Ascending aorta (tissue), 2 donors: ENCODE measurements around the gene FLT4. TPM values are rescaled to one million over a fixed set of nuclear protein-coding genes. Genes with fewer than 3 reads are reported as not detected.

Experiments used
- DNase-seq, 2 donors: peaks; one replicate each; pipeline ENCODE4 v3.0.0-alpha.2; 2019; ENCODE audit warnings: low spot score in 2 of 2
- H3K27ac ChIP-seq, 2 donors: fragments of 200-600 bp; sonication (generic); one replicate each; pipeline ENCODE4 v1.5.1; 2016 to 2017; ENCODE audit warnings: mild to moderate bottlenecking in 1 of 2
- H3K27me3 ChIP-seq: fragments of 200-600 bp; sonication (generic); one replicate; pipeline ENCODE4 v1.5.1; 2017
- H3K36me3 ChIP-seq, 2 donors: fragments of 200-600 bp; sonication (generic); one replicate each; pipeline ENCODE4 v1.5.1; 2016
- H3K4me1 ChIP-seq, 2 donors: fragments of 200-600 bp; sonication (generic); one replicate each; pipeline ENCODE4 v1.5.1; 2016 to 2017; ENCODE audit warnings: mild to moderate bottlenecking in 1 of 2
- H3K4me3 ChIP-seq, 2 donors: fragments of 200-600 bp; sonication (generic); one replicate each; pipeline ENCODE4 v1.5.1; 2016 to 2017; ENCODE audit warnings: mild to moderate bottlenecking in 1 of 2
- H3K9me3 ChIP-seq, 2 donors: fragments of 200-600 bp; sonication (generic); one replicate each; pipeline ENCODE4 v1.5.1; 2016
- CTCF ChIP-seq, 3 experiments: fragments of 200-600 bp in 2 of 3; fragments of 450-650 bp in 1 of 3; sonication (generic) in 2 of 3; IDR thresholded peaks; one replicate each; pipeline ENCODE4 v1.5.1; 2016 to 2019; ENCODE audit warnings: antibody characterized with exemption in 3 of 3, mild to moderate bottlenecking in 1 of 3, moderate library complexity in 1 of 3
- intact Hi-C: fragments of 100-400 bp; cut with DNase I; formaldehyde crosslinking; loops from one replicate; pipeline ENCODE4 v1.15.1; 2023
- total RNA-seq: library from RNA; depleted of rRNA; stranded (reverse); fragments of >200 nt; gene quantifications from one replicate; pipeline ENCODE4 v1.1.0, GENCODE V29; 2016

The FLT4 gene
- total RNA-seq, 1 donor from 2014 or later: 53.5 TPM

- intact Hi-C loops: no loop called here
- DNase-seq: peak in 1 of 2 donors; percentile 48
- no peak for TF ChIP-seq CTCF (IDR thresholded peaks at IDR 0.05)
Measured at GRCh38 chr5:180601591-180602480, 47.6 kb downstream of the FLT4 start.

GRCh38 chr5:180600554-180601041, 48.8 kb downstream of the FLT4 start:
- Histone ChIP-seq H3K36me3 (no peaks in the 10 kb centered on the region), H3K27ac (no peak overlapping the region), H3K27me3 (no peaks in the 10 kb centered on the region), H3K4me3 (no peak overlapping the region), H3K9me3 (no peaks in the 10 kb centered on the region), H3K4me1 (no peaks in the 10 kb centered on the region)
- intact Hi-C loops: no loop called here
- TF ChIP-seq CTCF (IDR thresholded peaks at IDR 0.05): no peak
- peak in 1 of 2 donors; percentile 42 for DNase-seq

More at GRCh38 chr5:180601591-180602480, 47.6 kb downstream of the FLT4 start:
- no peak overlapping the region for H3K27ac ChIP-seq
- H3K4me1 ChIP-seq: no peaks in the 10 kb centered on the region
- H3K27me3 ChIP-seq: no peaks in the 10 kb centered on the region
- H3K9me3 ChIP-seq: no peaks in the 10 kb centered on the region
- H3K36me3 ChIP-seq: no peaks in the 10 kb centered on the region
- H3K4me3 ChIP-seq: no peak overlapping the region

- DNase-seq: peak in 1 of 2 donors; percentile 41
- H3K36me3 ChIP-seq: no peaks in the 10 kb centered on the region
- no peaks in the 10 kb centered on the region for H3K4me1 ChIP-seq
- H3K4me3 ChIP-seq: no peak overlapping the region
- no peak for TF ChIP-seq CTCF (IDR thresholded peaks at IDR 0.05)
- intact Hi-C loops: no loop called here
- H3K27ac ChIP-seq: no peak overlapping the region
- H3K27me3 ChIP-seq: no peaks in the 10 kb centered on the region
- H3K9me3 ChIP-seq: no peaks in the 10 kb centered on the region
Measured at GRCh38 chr5:180599981-180600553, 49.3 kb downstream of the FLT4 start.

- TF ChIP-seq CTCF (IDR thresholded peaks at IDR 0.05): no peak
- intact Hi-C loops: no loop called here
- DNase-seq: peak in 1 of 2 donors; percentile 38
- Histone ChIP-seq H3K4me3 (no peak overlapping the region), H3K4me1 (no peaks in the 10 kb centered on the region), H3K27me3 (no peaks in the 10 kb centered on the region), H3K9me3 (no peaks in the 10 kb centered on the region), H3K36me3 (no peaks in the 10 kb centered on the region), H3K27ac (no peak overlapping the region)
Measured at GRCh38 chr5:180599590-180599914, 49.8 kb downstream of the FLT4 start.

- no peaks in the 10 kb centered on the region for H3K4me1 ChIP-seq
- intact Hi-C loops: no loop called here
- TF ChIP-seq CTCF (IDR thresholded peaks at IDR 0.05): no peak
- H3K27ac ChIP-seq: no peak overlapping the region
- H3K9me3 ChIP-seq: no peaks in the 10 kb centered on the region
- H3K4me3 ChIP-seq: no peak overlapping the region
- H3K27me3 ChIP-seq: no peaks in the 10 kb centered on the region
- no peaks in the 10 kb centered on the region for H3K36me3 ChIP-seq
- peak in 1 of 2 donors; percentile 43 for DNase-seq
Measured at GRCh38 chr5:180598797-180599589, 50.4 kb downstream of the FLT4 start.
